GM18502 (cell line): ENCODE data around the gene LAG3.

Source experiments
- ATAC-seq: cut with Tn5 transposase; IDR thresholded peaks from one replicate; pipeline ENCODE4 v1.9.1; 2021; ENCODE audit warnings: mild to moderate bottlenecking; ENCODE audit not compliant: unreplicated experiment, poor library complexity

LAG3 gene

GRCh38 chr12:6752921-6753771 lies 19.2 kb upstream of the LAG3 start, which contains the start of gene MLF2:
Gene MLF2 (minus strand): TSS chr12:6753141. CDS start chr12:6752334, 807 bp downstream.
- ATAC-seq, result peak; percentile 88

GRCh38 chr12:6753772-6754356 lies 18.5 kb upstream of the LAG3 start:
- ATAC-seq, result no peak

- ATAC-seq, result no peak
Observed at GRCh38 chr12:6754411-6754810, 17.9 kb upstream of the LAG3 start.

GRCh38 chr12:6757028-6757690 lies 15.2 kb upstream of the LAG3 start:
- ATAC-seq, result no peak

- ATAC-seq, result no peak
Observed at GRCh38 chr12:6758506-6759095, 13.7 kb upstream of the LAG3 start.

GRCh38 chr12:6759741-6760140 lies 12.6 kb upstream of the LAG3 start:
- no peak for ATAC-seq

GRCh38 chr12:6763380-6763779 lies 8.9 kb upstream of the LAG3 start:
- no peak for ATAC-seq

- ATAC-seq, result peak; percentile 85
Observed at GRCh38 chr12:6764011-6764828, 8.1 kb upstream of the LAG3 start.

GRCh38 chr12:6765048-6765633 lies 7.2 kb upstream of the LAG3 start:
- no peak for ATAC-seq

- peak; percentile 15 for ATAC-seq
Observed at GRCh38 chr12:6765634-6766581, 6.4 kb upstream of the LAG3 start, which contains the start of gene PTMS. Gene PTMS (plus strand): TSS chr12:6766363. CDS start chr12:6766706, 343 bp downstream.

- ATAC-seq, result peak; percentile 47
Observed at GRCh38 chr12:6766651-6767349, 5.5 kb upstream of the LAG3 start.

GRCh38 chr12:6767353-6768319 lies 4.7 kb upstream of the LAG3 start:
- no peak for ATAC-seq

- ATAC-seq, result no peak
Observed at GRCh38 chr12:6768437-6768914, 3.8 kb upstream of the LAG3 start.

GRCh38 chr12:6768990-6769389 lies 3.3 kb upstream of the LAG3 start:
- ATAC-seq, result no peak

- no peak for ATAC-seq
Observed at GRCh38 chr12:6769666-6770065, 2.7 kb upstream of the LAG3 start.

GRCh38 chr12:6770094-6770493 lies 2.2 kb upstream of the LAG3 start:
- ATAC-seq, result no peak

- ATAC-seq, result no peak
Observed at GRCh38 chr12:6770600-6770999, 1.7 kb upstream of the LAG3 start.
